Lower leg skin (tissue), 3 donors: ENCODE measurements around the gene CNBP.
"Not testable (repeated sequence)": the region's sequence is repeated elsewhere in the genome, so short reads cannot be mapped to it uniquely, and the experiment has no call there.

Experiments
- POLR2A ChIP-seq, 2 donors: fragments of 450-650 bp; IDR thresholded peaks; one replicate each; pipeline ENCODE4 v1.6.1; 2016 to 2017; ENCODE audit warnings: antibody characterized with exemption in 2 of 2, mild to moderate bottlenecking in 1 of 2, moderate library complexity in 1 of 2
- TF ChIP-seq, protein P1 (sequence below), 3 donors: fragments of 450-650 bp; IDR thresholded peaks; one replicate each; pipeline ENCODE4 v1.5.1; 2016; ENCODE audit warnings: antibody characterized with exemption in 3 of 3, mild to moderate bottlenecking in 3 of 3, moderate library complexity in 2 of 3

DNA sequence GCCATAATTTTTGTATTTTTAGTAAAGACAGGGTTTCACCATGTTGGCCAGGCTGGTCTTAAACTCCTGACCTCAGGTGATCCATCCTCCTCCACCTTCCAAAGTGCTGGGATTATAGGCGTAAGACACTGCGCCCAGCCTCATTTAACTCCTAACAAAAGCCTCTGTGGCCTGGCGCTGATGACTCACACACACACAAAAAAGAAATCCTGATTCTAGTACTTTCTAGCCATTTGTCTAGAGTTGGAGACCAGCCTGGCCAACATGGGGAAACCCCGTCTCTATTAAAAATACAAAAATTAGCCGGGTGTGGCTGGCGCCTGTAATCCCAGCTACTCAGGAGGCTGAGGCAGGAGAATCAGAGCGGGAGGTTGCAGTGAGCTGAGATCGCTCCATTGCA, 6.1 kb upstream of the CNBP start:
- TF ChIP-seq, protein P1, sequence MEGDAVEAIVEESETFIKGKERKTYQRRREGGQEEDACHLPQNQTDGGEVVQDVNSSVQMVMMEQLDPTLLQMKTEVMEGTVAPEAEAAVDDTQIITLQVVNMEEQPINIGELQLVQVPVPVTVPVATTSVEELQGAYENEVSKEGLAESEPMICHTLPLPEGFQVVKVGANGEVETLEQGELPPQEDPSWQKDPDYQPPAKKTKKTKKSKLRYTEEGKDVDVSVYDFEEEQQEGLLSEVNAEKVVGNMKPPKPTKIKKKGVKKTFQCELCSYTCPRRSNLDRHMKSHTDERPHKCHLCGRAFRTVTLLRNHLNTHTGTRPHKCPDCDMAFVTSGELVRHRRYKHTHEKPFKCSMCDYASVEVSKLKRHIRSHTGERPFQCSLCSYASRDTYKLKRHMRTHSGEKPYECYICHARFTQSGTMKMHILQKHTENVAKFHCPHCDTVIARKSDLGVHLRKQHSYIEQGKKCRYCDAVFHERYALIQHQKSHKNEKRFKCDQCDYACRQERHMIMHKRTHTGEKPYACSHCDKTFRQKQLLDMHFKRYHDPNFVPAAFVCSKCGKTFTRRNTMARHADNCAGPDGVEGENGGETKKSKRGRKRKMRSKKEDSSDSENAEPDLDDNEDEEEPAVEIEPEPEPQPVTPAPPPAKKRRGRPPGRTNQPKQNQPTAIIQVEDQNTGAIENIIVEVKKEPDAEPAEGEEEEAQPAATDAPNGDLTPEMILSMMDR (IDR thresholded peaks at IDR 0.05), result not testable (repeated sequence)
- not testable (repeated sequence) for TF ChIP-seq POLR2A (IDR thresholded peaks at IDR 0.05)
